CD4-positive, alpha-beta T cell treated with Interleukin-10 for 1 hour (primary cell): ENCODE measurements around the gene SDHAF4.
A peak's percentile ranks its signal among the peaks of the same experiment; 100 is the strongest.
"Not testable (repeated sequence)": the region's sequence is repeated elsewhere in the genome, so short reads cannot be mapped to it uniquely, and the experiment has no call there.

Source experiments
- DNase-seq: peaks from one replicate; pipeline ENCODE4 v3.0.0-alpha.2; 2020

The SDHAF4 gene

GRCh38 chr6:70593118-70593486 is 26.4 kb downstream of the SDHAF4 start:
- DNase-seq: no peak

GRCh38 chr6:70599187-70599586 is 32.5 kb downstream of the SDHAF4 start:
- DNase-seq: peak; percentile 10

GRCh38 chr6:70601014-70601413 is 34.3 kb downstream of the SDHAF4 start:
- no peak for DNase-seq

GRCh38 chr6:70604254-70604653 is 37.5 kb downstream of the SDHAF4 start:
- no peak for DNase-seq

GRCh38 chr6:70607371-70607770 is 40.6 kb downstream of the SDHAF4 start:
- DNase-seq: not testable (repeated sequence)

- DNase-seq: not testable (repeated sequence)
Observed at GRCh38 chr6:70609181-70609580, 42.5 kb downstream of the SDHAF4 start.

GRCh38 chr6:70616728-70617260 is 50.1 kb downstream of the SDHAF4 start:
- no peak for DNase-seq

GRCh38 chr6:70620746-70621145 is 54.0 kb downstream of the SDHAF4 start:
- DNase-seq: no peak

- no peak for DNase-seq
Observed at GRCh38 chr6:70622461-70622860, 55.7 kb downstream of the SDHAF4 start.

- DNase-seq: no peak
Observed at GRCh38 chr6:70625436-70625835, 58.7 kb downstream of the SDHAF4 start.

GRCh38 chr6:70627500-70628254 is 60.9 kb downstream of the SDHAF4 start:
- no peak for DNase-seq

- no peak for DNase-seq
Observed at GRCh38 chr6:70629929-70630328, 63.2 kb downstream of the SDHAF4 start.

- DNase-seq: no peak
Observed at GRCh38 chr6:70633870-70634269, 67.1 kb downstream of the SDHAF4 start.

- no peak for DNase-seq
Observed at GRCh38 chr6:70636596-70636995, 69.9 kb downstream of the SDHAF4 start.

- no peak for DNase-seq
Observed at GRCh38 chr6:70638468-70638867, 71.7 kb downstream of the SDHAF4 start.
